ENCODE data around the gene SUCLG2.

Gene SUCLG2

DNA sequence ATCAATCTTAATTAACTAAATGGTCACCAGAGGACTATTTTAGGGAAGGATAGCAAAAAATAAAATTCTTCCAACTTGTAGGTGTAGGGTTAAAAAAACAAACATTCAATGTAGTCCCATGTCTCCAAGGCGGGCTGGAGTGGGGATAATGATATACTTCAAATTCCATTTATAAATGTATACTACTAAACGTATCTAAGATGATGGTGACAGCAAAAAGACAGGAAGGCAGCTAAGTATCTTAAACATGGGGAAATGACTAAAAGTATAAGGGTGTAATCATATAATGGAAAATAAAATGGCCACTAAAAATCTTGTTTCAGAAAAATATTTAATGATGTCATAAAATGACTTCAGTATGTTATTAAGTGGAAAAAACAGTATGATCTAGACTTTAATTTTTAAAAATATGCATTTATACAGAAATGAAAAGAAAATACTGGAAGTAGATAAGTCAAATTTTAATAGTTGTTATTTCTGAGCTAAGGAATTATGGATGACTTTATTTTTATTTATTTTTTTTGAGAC, 181.7 kb downstream of the SUCLG2 start:
- Histone ChIP-seq H3K9ac (ENCODE audit: low read length) (no peak overlapping the region), H3K4me3 (ENCODE audit: low read length) (no peak overlapping the region), H4K20me1 (ENCODE audit: insufficient read depth, low read length) (no peaks in the 10 kb centered on the region), H3K36me3 (replicated peaks; ENCODE audit: insufficient read depth, low read length) (no peaks in the 10 kb centered on the region), H2AFZ (ENCODE audit: low read length) (no peak overlapping the region), H3K27me3 (replicated peaks; ENCODE audit: insufficient read depth, low read length) (no peaks in the 10 kb centered on the region), H3K4me2 (ENCODE audit: low read depth, low read length) (no peak overlapping the region), H3F3A (ENCODE audit: insufficient read depth, low read length) (no peaks in the 10 kb centered on the region), H3K79me2 (ENCODE audit: low read length) (no peaks in the 10 kb centered on the region), H3K9me2 (replicated peaks; ENCODE audit: insufficient read depth, low read length) (no peaks in the 10 kb centered on the region), H3K27ac (ENCODE audit: low read length) (no peak overlapping the region), H3K4me1 (ENCODE audit: low read length) (no peaks in the 10 kb centered on the region), H3K9me3 (replicated peaks; ENCODE audit: insufficient read depth, low read length) (no peaks in the 10 kb centered on the region)
- TF ChIP-seq, protein P1, sequence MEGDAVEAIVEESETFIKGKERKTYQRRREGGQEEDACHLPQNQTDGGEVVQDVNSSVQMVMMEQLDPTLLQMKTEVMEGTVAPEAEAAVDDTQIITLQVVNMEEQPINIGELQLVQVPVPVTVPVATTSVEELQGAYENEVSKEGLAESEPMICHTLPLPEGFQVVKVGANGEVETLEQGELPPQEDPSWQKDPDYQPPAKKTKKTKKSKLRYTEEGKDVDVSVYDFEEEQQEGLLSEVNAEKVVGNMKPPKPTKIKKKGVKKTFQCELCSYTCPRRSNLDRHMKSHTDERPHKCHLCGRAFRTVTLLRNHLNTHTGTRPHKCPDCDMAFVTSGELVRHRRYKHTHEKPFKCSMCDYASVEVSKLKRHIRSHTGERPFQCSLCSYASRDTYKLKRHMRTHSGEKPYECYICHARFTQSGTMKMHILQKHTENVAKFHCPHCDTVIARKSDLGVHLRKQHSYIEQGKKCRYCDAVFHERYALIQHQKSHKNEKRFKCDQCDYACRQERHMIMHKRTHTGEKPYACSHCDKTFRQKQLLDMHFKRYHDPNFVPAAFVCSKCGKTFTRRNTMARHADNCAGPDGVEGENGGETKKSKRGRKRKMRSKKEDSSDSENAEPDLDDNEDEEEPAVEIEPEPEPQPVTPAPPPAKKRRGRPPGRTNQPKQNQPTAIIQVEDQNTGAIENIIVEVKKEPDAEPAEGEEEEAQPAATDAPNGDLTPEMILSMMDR (IDR thresholded peaks at IDR 0.05; ENCODE audit: low read length), result no peak
- TF ChIP-seq EZH2 (optimal IDR thresholded peaks at IDR 0.05; ENCODE audit: low read depth, low read length), result no peak
- TF ChIP-seq EZH2phosphoT487 (IDR thresholded peaks at IDR 0.05; ENCODE audit: low read length), result no peak
- no peak for DNase-seq

DNA sequence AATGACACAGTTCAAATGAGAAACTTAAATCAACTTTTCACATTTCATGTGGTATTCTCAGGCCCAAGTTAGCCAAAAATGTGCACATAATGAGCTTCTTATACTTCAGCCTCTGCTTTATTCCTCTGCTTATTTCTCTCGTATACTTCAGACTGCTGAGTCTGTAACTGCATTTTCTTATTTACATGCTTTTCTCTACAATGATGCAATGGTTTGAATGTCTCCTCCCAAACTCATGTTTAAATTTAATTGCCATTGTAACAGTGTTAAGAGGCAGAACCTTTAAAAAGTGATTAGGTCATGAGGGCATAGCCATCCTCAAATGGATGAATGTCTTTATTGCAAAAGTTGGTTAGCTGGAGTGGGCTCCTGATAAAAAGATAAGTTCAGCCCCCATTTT, 184.2 kb downstream of the SUCLG2 start:
- Histone ChIP-seq H3K79me2 (ENCODE audit: low read length) (no peaks in the 10 kb centered on the region), H3K4me2 (ENCODE audit: low read depth, low read length) (no peak overlapping the region), H3K9ac (ENCODE audit: low read length) (no peak overlapping the region), H3K4me1 (ENCODE audit: low read length) (no peaks in the 10 kb centered on the region), H2AFZ (ENCODE audit: low read length) (no peak overlapping the region), H3K9me2 (replicated peaks; ENCODE audit: insufficient read depth, low read length) (no peaks in the 10 kb centered on the region), H3K27me3 (replicated peaks; ENCODE audit: insufficient read depth, low read length) (no peaks in the 10 kb centered on the region), H4K20me1 (ENCODE audit: insufficient read depth, low read length) (no peaks in the 10 kb centered on the region), H3F3A (ENCODE audit: insufficient read depth, low read length) (no peaks in the 10 kb centered on the region), H3K4me3 (ENCODE audit: low read length) (no peak overlapping the region), H3K27ac (ENCODE audit: low read length) (no peak overlapping the region), H3K36me3 (replicated peaks; ENCODE audit: insufficient read depth, low read length) (no peaks in the 10 kb centered on the region), H3K9me3 (replicated peaks; ENCODE audit: insufficient read depth, low read length) (no peaks in the 10 kb centered on the region)
- TF ChIP-seq EZH2phosphoT487 (IDR thresholded peaks at IDR 0.05; ENCODE audit: low read length) (no peak), EZH2 (optimal IDR thresholded peaks at IDR 0.05; ENCODE audit: low read depth, low read length) (no peak)
- TF ChIP-seq, protein P1 (IDR thresholded peaks at IDR 0.05; ENCODE audit: low read length), result no peak
- DNase-seq, result no peak

DNA sequence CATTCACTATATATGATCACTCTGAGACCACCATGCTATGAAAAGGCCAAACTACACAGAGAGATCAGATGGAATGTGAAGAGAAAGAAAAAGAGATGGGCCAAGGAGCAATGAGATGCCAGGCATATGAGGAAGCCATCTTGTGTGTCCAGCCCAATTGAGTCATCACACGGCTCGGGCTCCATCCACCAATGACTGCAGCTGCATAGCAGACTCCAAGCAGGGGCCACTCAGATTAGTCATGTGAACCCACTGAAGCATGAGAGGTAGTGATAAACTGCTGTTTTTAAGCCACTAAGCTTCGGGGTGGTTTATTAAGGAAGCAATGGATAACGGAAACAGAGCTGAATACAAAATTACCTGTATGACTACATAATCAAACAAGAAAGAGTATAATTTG, 185.9 kb downstream of the SUCLG2 start:
- Histone ChIP-seq H3K27me3 (replicated peaks; ENCODE audit: insufficient read depth, low read length) (no peaks in the 10 kb centered on the region), H4K20me1 (ENCODE audit: insufficient read depth, low read length) (no peaks in the 10 kb centered on the region), H3K27ac (ENCODE audit: low read length) (no peak overlapping the region), H3K9me2 (replicated peaks; ENCODE audit: insufficient read depth, low read length) (no peaks in the 10 kb centered on the region), H3K79me2 (ENCODE audit: low read length) (no peaks in the 10 kb centered on the region), H3K4me3 (ENCODE audit: low read length) (no peak overlapping the region), H3K9me3 (replicated peaks; ENCODE audit: insufficient read depth, low read length) (no peaks in the 10 kb centered on the region), H3K4me2 (ENCODE audit: low read depth, low read length) (no peak overlapping the region), H3K36me3 (replicated peaks; ENCODE audit: insufficient read depth, low read length) (no peaks in the 10 kb centered on the region), H2AFZ (ENCODE audit: low read length) (no peak overlapping the region), H3K4me1 (ENCODE audit: low read length) (no peaks in the 10 kb centered on the region), H3K9ac (ENCODE audit: low read length) (no peak overlapping the region), H3F3A (ENCODE audit: insufficient read depth, low read length) (no peaks in the 10 kb centered on the region)
- TF ChIP-seq, protein P1 (IDR thresholded peaks at IDR 0.05; ENCODE audit: low read length), result no peak
- no peak for TF ChIP-seq EZH2phosphoT487 (IDR thresholded peaks at IDR 0.05; ENCODE audit: low read length)
- TF ChIP-seq EZH2 (optimal IDR thresholded peaks at IDR 0.05; ENCODE audit: low read depth, low read length), result no peak
- DNase-seq, result no peak

Data from MM.1S (cell line).